ENCODE data around the gene KMO.

KMO gene

GRCh38 chr1:241532162-241532531, at the start of gene KMO:
TSS of gene KMO (plus strand) at chr1:241532378. CDS start at chr1:241532445, 67 bp downstream.
- DNase-seq = no peak

- DNase-seq = no peak
Observed at GRCh38 chr1:241482761-241483250, 49.4 kb upstream of the KMO start.

- no peak for DNase-seq
Observed at GRCh38 chr1:241485145-241485544, 47.0 kb upstream of the KMO start.

GRCh38 chr1:241485554-241485992, 46.6 kb upstream of the KMO start:
- DNase-seq = no peak

GRCh38 chr1:241488739-241489138, 43.4 kb upstream of the KMO start:
- no peak for DNase-seq

GRCh38 chr1:241495741-241496140, 36.4 kb upstream of the KMO start:
- DNase-seq = no peak

- peak; percentile 62 for DNase-seq
Observed at GRCh38 chr1:241499910-241500309, 32.3 kb upstream of the KMO start.

- no peak for DNase-seq
Observed at GRCh38 chr1:241503444-241503843, 28.7 kb upstream of the KMO start.

- no peak for DNase-seq
Observed at GRCh38 chr1:241507189-241507863, 24.9 kb upstream of the KMO start.

GRCh38 chr1:241513378-241513777, 18.8 kb upstream of the KMO start:
- DNase-seq = no peak

GRCh38 chr1:241518476-241519307, 13.5 kb upstream of the KMO start:
- DNase-seq = no peak

- peak; percentile 100 for DNase-seq
Observed at GRCh38 chr1:241519308-241520079, 12.7 kb upstream of the KMO start, which contains the start of gene FH. TSS of gene FH (minus strand) at chr1:241519755. CDS start at chr1:241519722, 33 bp downstream.

GRCh38 chr1:241520080-241520465, 12.1 kb upstream of the KMO start:
- no peak for DNase-seq

GRCh38 chr1:241521718-241522117, 10.5 kb upstream of the KMO start:
- DNase-seq = no peak

- no peak for DNase-seq
Observed at GRCh38 chr1:241525026-241525425, 7.2 kb upstream of the KMO start.

GRCh38 chr1:241527146-241527545, 5.0 kb upstream of the KMO start:
- DNase-seq = no peak

GRCh38 chr1:241531195-241532161, 700 bp upstream of the KMO start:
- peak; percentile 84 for DNase-seq

GRCh38 chr1:241532864-241533263, 686 bp downstream of the KMO start:
- no peak for DNase-seq

- DNase-seq = no peak
Observed at GRCh38 chr1:241533326-241534115, 1.3 kb downstream of the KMO start.

- no peak for DNase-seq
Observed at GRCh38 chr1:241536304-241536703, 4.1 kb downstream of the KMO start.

- DNase-seq = no peak
Observed at GRCh38 chr1:241536969-241537368, 4.8 kb downstream of the KMO start.

All from DMS153 (cell line).